T-helper 2 cell treated with Interferon-gamma antibody and Interleukin-4, amounts not matched to agents 100 ng/mL and 5 ng/mL, for 36 hours (primary cell): Measurements from ENCODE around the gene AQP11. TPM values are rescaled to one million over a fixed set of nuclear protein-coding genes. Genes with fewer than 3 reads are reported as not detected.

Source experiments
- intact Hi-C: fragments of 100-400 bp; cut with micrococcal nuclease; formaldehyde crosslinking; loops from one replicate; pipeline ENCODE4 v1.15.1; 2023
- total RNA-seq: library from RNA; stranded (reverse); gene quantifications from 2 replicates; pipeline ENCODE4 v1.2.3, GENCODE V29; 2022

Gene AQP11
- total RNA-seq, 1 donor from 2014 or later, result 1.1 TPM

GRCh38 chr11:77658213-77659013 is 68.7 kb downstream of the AQP11 start:
- intact Hi-C loops, result no loop called here

Other genes with a start within 250 kb of the AQP11 start
- 39.5 and 46.5 TPM in 2 replicates for gene PAK1, start 115.9 kb upstream of the AQP11 start, total RNA-seq
- 109 and 114 TPM in 2 replicates for gene CLNS1A, start 47.8 kb downstream of the AQP11 start, total RNA-seq
- 47.1 and 55.6 TPM in 2 replicates for gene RSF1, start 230.8 kb downstream of the AQP11 start, total RNA-seq
- 6.1 and 7.0 TPM in 2 replicates for gene AAMDC, start 231.2 kb downstream of the AQP11 start, total RNA-seq